SK-N-SH (cell line): ENCODE data around the gene GOLGB1. TPM values are rescaled to one million over a fixed set of nuclear protein-coding genes. Genes with fewer than 3 reads are reported as not detected.

Experiments
- CTCF ChIA-PET: fragments of 300-600, 350-600 bp; formaldehyde crosslinking; extraction: SDS; loops from one replicate; lab custom pipeline; 2021; lab: Yijun Ruan, JAX
- POLR2A ChIA-PET: fragments of 350-600 bp; sonication (Branson Sonifier 250); formaldehyde crosslinking; extraction: SDS; loops from one replicate; lab custom pipeline; 2020; ENCODE audit warnings: antibody characterized with exemption, inconsistent platforms; lab: Yijun Ruan, JAX
- DNase-seq: peaks from one replicate; pipeline ENCODE4 v3.0.0; 2012
- H2AFZ ChIP-seq: fragments of 200-600 bp; sonication (generic); 2 replicates; pipeline ENCODE4 v1.8.1; 2016; ENCODE audit warnings: antibody characterized with exemption, mild to moderate bottlenecking, low read depth
- H3F3A ChIP-seq: fragments of 200-600 bp; sonication (generic); replicated peaks from 2 replicates; pipeline ENCODE3; 2016; ENCODE audit warnings: antibody characterized with exemption, mild to moderate bottlenecking; ENCODE audit not compliant: insufficient read depth
- H3K27ac ChIP-seq, 2 experiments: fragments of 200-500 bp in 1 of 2; fragments of 200-600 bp in 1 of 2; sonication (Bioruptor generic) in 1 of 2; sonication (generic), shearing (Covaris generic) in 1 of 2; 2 replicates each; pipeline versions ENCODE4 v1.5.1 to v1.6.1; 2014 to 2016; ENCODE audit warnings: low read depth in 2 of 2, inconsistent platforms in 1 of 2, low read length in 1 of 2, mild to moderate bottlenecking in 1 of 2, mixed read lengths in 1 of 2
- H3K27me3 ChIP-seq: fragments of 200-600 bp; sonication (generic), shearing (Covaris generic); 2 replicates; pipeline ENCODE4 v1.6.1; 2016; ENCODE audit warnings: mixed run types; ENCODE audit not compliant: insufficient read depth
- H3K36me3 ChIP-seq, 2 experiments: fragments of 200-500 bp in 1 of 2; fragments of 200-600 bp in 1 of 2; sonication (Bioruptor generic) in 1 of 2; sonication (generic) in 1 of 2; replicated peaks in 1 of 2; 2 replicates each; pipeline versions ENCODE3 to v1.5.1; 2014 to 2016; ENCODE audit warnings: low read length in 1 of 2, mild to moderate bottlenecking in 1 of 2; ENCODE audit not compliant: insufficient read depth in 2 of 2, control insufficient read depth in 1 of 2
- H3K4me1 ChIP-seq, 2 experiments: fragments of 200-500 bp in 1 of 2; fragments of 200-600 bp in 1 of 2; sonication (Bioruptor generic) in 1 of 2; sonication (generic), shearing (Covaris generic) in 1 of 2; 2 replicates each; pipeline versions ENCODE4 v1.5.1 to v1.6.1; 2014 to 2016; ENCODE audit warnings: low read depth in 1 of 2, low read length in 1 of 2, mixed run types in 1 of 2; ENCODE audit not compliant: insufficient read depth in 2 of 2, control insufficient read depth in 1 of 2
- H3K4me2 ChIP-seq: fragments of 200-600 bp; sonication (generic), shearing (Covaris generic); 2 replicates; pipeline ENCODE4 v1.6.1; 2017; ENCODE audit warnings: mixed run types
- H3K4me3 ChIP-seq, 2 experiments: fragments of 200-500 bp in 1 of 2; fragments of 200-600 bp in 1 of 2; sonication (Bioruptor generic) in 1 of 2; sonication (generic), shearing (Covaris generic) in 1 of 2; 2 replicates each; pipeline versions ENCODE4 v1.5.1 to v1.8.1; 2014 to 2016; ENCODE audit warnings: low read depth in 2 of 2, inconsistent platforms in 1 of 2, low read length in 1 of 2, mild to moderate bottlenecking in 1 of 2, mixed read lengths in 1 of 2, moderate library complexity in 1 of 2
- H3K79me2 ChIP-seq: fragments of 200-600 bp; sonication (generic); 2 replicates; pipeline ENCODE4 v1.8.1; 2017; ENCODE audit warnings: mild to moderate bottlenecking; ENCODE audit not compliant: insufficient read depth
- H3K9ac ChIP-seq: fragments of 200-600 bp; sonication (generic); 2 replicates; pipeline ENCODE4 v1.6.1; 2017; ENCODE audit warnings: mixed run types
- H3K9me2 ChIP-seq: fragments of 200-600 bp; sonication (generic); 2 replicates; pipeline ENCODE4 v1.6.1; 2017; ENCODE audit warnings: mixed run types
- H3K9me3 ChIP-seq: fragments of 200-600 bp; sonication (generic); 2 replicates; pipeline ENCODE4 v1.6.1; 2017; ENCODE audit warnings: mixed run types, mild to moderate bottlenecking, moderate library complexity
- H4K20me1 ChIP-seq: fragments of 200-600 bp; sonication (generic); 2 replicates; pipeline ENCODE4 v1.6.1; 2017; ENCODE audit warnings: mild to moderate bottlenecking, mixed run types; ENCODE audit not compliant: insufficient read depth
- ELF1 ChIP-seq: IDR thresholded peaks from 2 replicates; pipeline ENCODE4 v1.4.0; 2012
- EP300 ChIP-seq, 2 experiments: IDR thresholded peaks; 2 replicates each; pipeline versions ENCODE4 v1.4.0 to v1.6.1; 2012; ENCODE audit warnings: borderline replicate concordance in 1 of 2, low read depth in 1 of 2, low read length in 1 of 2
- EZH2phosphoT487 ChIP-seq: fragments of 200-600 bp; sonication (generic); IDR thresholded peaks from 2 replicates; pipeline ENCODE4 v1.6.1; 2017; ENCODE audit warnings: low read depth, mixed run types, mild to moderate bottlenecking, antibody characterized with exemption, moderate library complexity, borderline replicate concordance
- FOSL2 ChIP-seq: IDR thresholded peaks from 2 replicates; pipeline ENCODE4 v1.4.0; 2012; ENCODE audit warnings: low read depth, mild to moderate bottlenecking, moderate library complexity, borderline replicate concordance
- FOXJ3 ChIP-seq: sonication (generic); formaldehyde crosslinking; IDR thresholded peaks from 2 replicates; pipeline ENCODE4 v1.5.1; 2020; ENCODE audit warnings: mild to moderate bottlenecking, missing genetic modification reagents
- FOXM1 ChIP-seq: IDR thresholded peaks from 2 replicates; pipeline ENCODE4 v1.4.0; 2012; ENCODE audit warnings: low read depth, mild to moderate bottlenecking
- GABPA ChIP-seq: IDR thresholded peaks from 2 replicates; pipeline ENCODE4 v1.4.0; 2012; ENCODE audit warnings: low read depth, mild to moderate bottlenecking
- JUND ChIP-seq: IDR thresholded peaks from 2 replicates; pipeline ENCODE4 v1.4.0; 2012
- MEF2A ChIP-seq: IDR thresholded peaks from 2 replicates; pipeline ENCODE4 v1.4.0; 2012; ENCODE audit warnings: low read depth, borderline replicate concordance
- NFIC ChIP-seq: IDR thresholded peaks from 2 replicates; pipeline ENCODE4 v1.4.0; 2012; ENCODE audit warnings: borderline replicate concordance
- NRF1 ChIP-seq: IDR thresholded peaks from 2 replicates; pipeline ENCODE4 v1.6.1; 2012; ENCODE audit warnings: low read depth, mild to moderate bottlenecking, low read length
- POLR2AphosphoS5 ChIP-seq: IDR thresholded peaks from 2 replicates; pipeline ENCODE4 v1.6.1; 2012; ENCODE audit warnings: low read depth, low read length
- RFX5 ChIP-seq: IDR thresholded peaks from 2 replicates; pipeline ENCODE4 v1.6.1; 2012; ENCODE audit warnings: mild to moderate bottlenecking, improper control_type of control experiment, low read length
- SMC3 ChIP-seq: IDR thresholded peaks from 2 replicates; pipeline ENCODE4 v1.6.1; 2012; ENCODE audit warnings: low read depth, low read length, improper control_type of control experiment
- TEAD4 ChIP-seq: IDR thresholded peaks from 2 replicates; pipeline ENCODE4 v1.4.0; 2012; ENCODE audit warnings: mild to moderate bottlenecking, borderline replicate concordance; ENCODE audit not compliant: insufficient read depth
- WGBS: methylation state at CpG from one replicate; pipeline ENCODE4 v1.1.6; 2017; ENCODE audit warnings: low lambda C conversion rate; 5-methylcytosine and 5-hydroxymethylcytosine counted together
- polyA plus RNA-seq, 3 experiments: library from polyadenylated mRNA; depleted of rRNA; stranded (reverse); fragments of >200 nt; gene quantifications; 2 replicates each; pipeline ENCODE4 v1.2.3, GENCODE V29; 2012
- TF ChIP-seq, protein P1 (sequence below): IDR thresholded peaks from 2 replicates; pipeline ENCODE4; 2012
- TF ChIP-seq, protein P2 (sequence below): IDR thresholded peaks from 2 replicates; pipeline ENCODE4 v1.4.0; 2012; ENCODE audit warnings: low read depth
- TF ChIP-seq, protein P3 (sequence below): fragments of 150-350 bp; IDR thresholded peaks from 2 replicates; pipeline ENCODE4 v1.6.1; 2016; ENCODE audit warnings: mild to moderate bottlenecking, low read depth, low read length

Gene GOLGB1
- polyA plus RNA-seq, 1 of the 3 experiments (the other 2 are of a cell fraction): 10.3 TPM

DNA sequence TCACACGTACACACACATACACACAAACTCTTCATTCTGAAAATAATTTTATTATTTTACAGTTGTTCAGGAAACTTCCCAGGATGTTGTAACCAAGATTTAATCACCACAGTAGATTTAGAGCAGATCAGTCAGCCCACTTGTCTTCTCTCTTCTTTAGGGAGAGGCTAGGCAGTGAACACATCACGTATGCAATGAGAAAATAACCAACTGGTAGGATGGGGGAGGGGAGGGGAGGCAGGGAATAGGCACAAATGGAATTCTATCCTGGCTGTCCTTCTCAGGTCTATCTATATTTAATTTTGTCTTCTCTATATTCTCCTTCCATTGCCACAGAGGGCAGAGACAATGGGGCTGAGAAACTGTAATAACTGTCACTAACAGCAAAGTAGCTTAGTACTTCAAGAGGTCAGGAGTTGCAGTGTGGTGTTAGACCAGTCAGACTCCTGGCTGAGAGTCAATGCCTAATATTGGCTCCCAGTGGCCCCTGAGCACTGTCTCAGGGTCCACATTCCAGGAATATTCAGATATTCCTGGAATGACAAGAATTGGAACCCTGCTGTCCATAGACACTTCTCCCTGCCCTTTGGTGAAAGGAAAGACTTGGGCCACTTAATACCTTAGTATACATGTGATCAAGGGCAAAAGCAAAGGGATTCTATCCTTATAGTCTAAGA lies 86.2 kb downstream of the GOLGB1 start:
- no peak for TF ChIP-seq NRF1
- H3K27ac ChIP-seq: no peak overlapping the region
- no peak overlapping the region for H3K4me3 ChIP-seq
- H2AFZ ChIP-seq: no peak overlapping the region
- H3K4me2 ChIP-seq: no peak overlapping the region
- ChIA-PET CTCF (no interaction called here), POLR2A (no interaction called here)
- H3K27me3 ChIP-seq: no peaks in the 10 kb centered on the region
- H3F3A ChIP-seq: no peaks in the 10 kb centered on the region
- peaks cover 48 to 64% of the 10 kb centered on the region in 2 experiments for H3K36me3 ChIP-seq
- H3K4me1 ChIP-seq: no peaks in the 10 kb centered on the region; a peak in 1 of 4 replicates
- 79% methylated on average over 2 of the region's 2 CpGs for WGBS
- H3K79me2 ChIP-seq: no peaks in the 10 kb centered on the region
- H3K9me3 ChIP-seq: no peaks in the 10 kb centered on the region
- DNase-seq: no peak
- H3K9ac ChIP-seq: no peak overlapping the region
- no peaks in the 10 kb centered on the region for H4K20me1 ChIP-seq
- no peaks in the 10 kb centered on the region for H3K9me2 ChIP-seq

DNA sequence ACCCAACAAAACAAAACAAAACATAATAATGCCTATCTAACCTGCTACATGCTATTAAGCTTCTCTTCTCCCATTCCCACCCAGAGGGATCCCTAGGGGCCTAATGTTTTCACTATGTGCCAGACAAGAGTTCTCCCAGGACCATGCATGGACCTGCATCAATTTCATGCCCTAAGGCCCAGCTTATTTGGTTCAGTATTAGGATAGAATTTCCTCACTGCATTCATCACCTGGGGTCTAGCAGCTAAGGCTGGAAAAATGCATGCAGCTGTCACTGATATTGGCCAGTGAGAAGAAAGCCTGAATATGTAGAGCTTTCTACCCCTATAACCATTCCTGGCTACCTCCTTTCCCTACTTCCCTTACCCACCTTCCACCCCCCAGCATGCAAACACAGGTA lies 86.8 kb downstream of the GOLGB1 start:
- Histone ChIP-seq H3K9me2 (no peaks in the 10 kb centered on the region), H3K36me3 (peaks cover 42 to 61% of the 10 kb centered on the region in 2 experiments), H3F3A (no peaks in the 10 kb centered on the region), H2AFZ (no peak overlapping the region), H3K4me2 (no peak overlapping the region), H3K9me3 (no peaks in the 10 kb centered on the region), H3K79me2 (no peaks in the 10 kb centered on the region), H3K4me1 (no peaks in the 10 kb centered on the region; a peak in 1 of 4 replicates), H3K9ac (no peak overlapping the region), H3K27ac (no peak overlapping the region), H3K27me3 (no peaks in the 10 kb centered on the region), H4K20me1 (no peaks in the 10 kb centered on the region), H3K4me3 (no peak overlapping the region)
- CTCF ChIA-PET: no interaction called here
- no peak for DNase-seq
- TF ChIP-seq FOXM1 (no peak), NFIC (no peak), TEAD4 (no peak), FOSL2 (no peak), GABPA (no peak), JUND (no peak), EP300 (IDR thresholded peaks at IDR 0.05; ENCODE audit: borderline replicate concordance in 1 of 2, low read depth in 1 of 2, low read length in 1 of 2) (no peak), EZH2phosphoT487 (no peak), POLR2AphosphoS5 (no peak)
- TF ChIP-seq, protein P1, sequence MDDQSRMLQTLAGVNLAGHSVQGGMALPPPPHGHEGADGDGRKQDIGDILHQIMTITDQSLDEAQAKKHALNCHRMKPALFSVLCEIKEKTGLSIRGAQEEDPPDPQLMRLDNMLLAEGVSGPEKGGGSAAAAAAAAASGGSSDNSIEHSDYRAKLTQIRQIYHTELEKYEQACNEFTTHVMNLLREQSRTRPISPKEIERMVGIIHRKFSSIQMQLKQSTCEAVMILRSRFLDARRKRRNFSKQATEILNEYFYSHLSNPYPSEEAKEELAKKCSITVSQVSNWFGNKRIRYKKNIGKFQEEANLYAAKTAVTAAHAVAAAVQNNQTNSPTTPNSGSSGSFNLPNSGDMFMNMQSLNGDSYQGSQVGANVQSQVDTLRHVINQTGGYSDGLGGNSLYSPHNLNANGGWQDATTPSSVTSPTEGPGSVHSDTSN: no peak
- TF ChIP-seq, protein P2, sequence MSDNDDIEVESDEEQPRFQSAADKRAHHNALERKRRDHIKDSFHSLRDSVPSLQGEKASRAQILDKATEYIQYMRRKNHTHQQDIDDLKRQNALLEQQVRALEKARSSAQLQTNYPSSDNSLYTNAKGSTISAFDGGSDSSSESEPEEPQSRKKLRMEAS: no peak
- POLR2A ChIA-PET: no interaction called here

DNA sequence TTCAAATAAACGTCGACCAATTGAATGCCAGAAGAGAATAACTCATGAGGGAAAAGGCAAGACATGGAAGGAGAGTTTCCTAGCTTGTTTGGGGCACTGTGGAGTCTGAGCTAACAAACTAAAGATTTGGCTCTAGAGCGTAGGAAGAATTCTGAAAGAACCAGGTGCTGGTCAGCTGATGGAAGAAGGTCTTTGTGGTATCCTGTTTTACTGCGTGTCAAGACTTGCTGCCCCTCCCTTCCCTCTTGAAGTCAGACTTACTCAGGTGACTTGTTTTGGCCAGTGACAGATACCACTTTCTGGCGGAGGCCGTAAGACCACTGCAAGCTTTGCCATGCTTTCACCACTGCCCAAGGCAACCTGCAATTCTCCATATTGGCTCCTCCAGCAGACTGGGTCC lies 88.2 kb downstream of the GOLGB1 start:
- Histone ChIP-seq H3K27ac (no peak overlapping the region), H3K9me2 (no peaks in the 10 kb centered on the region), H3K79me2 (no peaks in the 10 kb centered on the region), H3K9me3 (no peaks in the 10 kb centered on the region), H3K4me1 (no peaks in the 10 kb centered on the region; a peak in 1 of 4 replicates), H2AFZ (no peak overlapping the region), H3K4me3 (no peak overlapping the region), H3K9ac (no peak overlapping the region), H3K27me3 (no peaks in the 10 kb centered on the region), H3K4me2 (no peak overlapping the region), H3K36me3 (peaks cover 31 to 47% of the 10 kb centered on the region in 2 experiments), H3F3A (no peaks in the 10 kb centered on the region), H4K20me1 (no peaks in the 10 kb centered on the region)
- DNase-seq: no peak
- ChIA-PET CTCF (interaction anchor here (1.5 kb wide), 1 partner anchor 11 kb away, joined by 4 read pairs; no protein-coding TSS in a partner anchor), POLR2A (no interaction called here)
- WGBS: 96% methylated on average over 6 of the region's 6 CpGs
- TF ChIP-seq, protein P3, sequence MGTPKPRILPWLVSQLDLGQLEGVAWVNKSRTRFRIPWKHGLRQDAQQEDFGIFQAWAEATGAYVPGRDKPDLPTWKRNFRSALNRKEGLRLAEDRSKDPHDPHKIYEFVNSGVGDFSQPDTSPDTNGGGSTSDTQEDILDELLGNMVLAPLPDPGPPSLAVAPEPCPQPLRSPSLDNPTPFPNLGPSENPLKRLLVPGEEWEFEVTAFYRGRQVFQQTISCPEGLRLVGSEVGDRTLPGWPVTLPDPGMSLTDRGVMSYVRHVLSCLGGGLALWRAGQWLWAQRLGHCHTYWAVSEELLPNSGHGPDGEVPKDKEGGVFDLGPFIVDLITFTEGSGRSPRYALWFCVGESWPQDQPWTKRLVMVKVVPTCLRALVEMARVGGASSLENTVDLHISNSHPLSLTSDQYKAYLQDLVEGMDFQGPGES: no peak
- TF ChIP-seq ELF1 (no peak), FOXJ3 (CRISPR knock-in tag) (no peak), GABPA (no peak), RFX5 (no peak), MEF2A (no peak), SMC3 (no peak), NFIC (no peak)
- TF ChIP-seq, protein P2: no peak
